Sigmoid colon (tissue), 7 donors: ENCODE results near the gene TTN. TPM values are rescaled to one million over a fixed set of nuclear protein-coding genes. Genes with fewer than 3 reads are reported as not detected.

Source experiments
- DNase-seq: peaks from one replicate; pipeline ENCODE4 v3.0.0-alpha.2; 2019
- H3K27ac ChIP-seq, 4 donors: fragments of 200-600 bp; sonication (generic); one replicate each; pipeline ENCODE4 v1.5.1; 2016 to 2019; ENCODE audit warnings: mild to moderate bottlenecking in 1 of 4
- H3K27me3 ChIP-seq, 3 donors: fragments of 200-600 bp; sonication (generic); one replicate each; pipeline ENCODE4 v1.5.1; 2019; ENCODE audit warnings: mild to moderate bottlenecking in 1 of 3
- H3K36me3 ChIP-seq, 4 donors: fragments of 200-600 bp; sonication (generic); one replicate each; pipeline ENCODE4 v1.5.1; 2016 to 2019
- H3K4me1 ChIP-seq, 4 donors: fragments of 200-600 bp; sonication (generic); one replicate each; pipeline ENCODE4 v1.5.1; 2017 to 2019
- H3K4me3 ChIP-seq, 4 donors: fragments of 200-600 bp; sonication (generic); one replicate each; pipeline ENCODE4 v1.5.1; 2017 to 2019; ENCODE audit warnings: mild to moderate bottlenecking in 2 of 4, moderate library complexity in 1 of 4
- H3K9me3 ChIP-seq, 4 donors: fragments of 200-600 bp in 3 of 4; sonication (generic) in 3 of 4; one replicate each; pipeline versions ENCODE4 v1.5.1 to v1.6.1; 2013 to 2019
- CTCF ChIP-seq, 4 experiments: fragments of 450-650 bp in 3 of 4; fragments of 200-600 bp in 1 of 4; IDR thresholded peaks; one replicate each; pipeline ENCODE4 v1.5.1; 2016 to 2019; ENCODE audit warnings: antibody characterized with exemption in 4 of 4, mild to moderate bottlenecking in 3 of 4, moderate library complexity in 2 of 4
- EP300 ChIP-seq, 4 donors: sonication (generic); formaldehyde crosslinking; IDR thresholded peaks; one replicate each; pipeline ENCODE4 v1.6.1; 2017; ENCODE audit warnings: antibody characterized with exemption in 4 of 4
- POLR2A ChIP-seq, 2 donors: fragments of 450-650 bp; IDR thresholded peaks; one replicate each; pipeline ENCODE4 v1.6.1; 2016; ENCODE audit warnings: antibody characterized with exemption in 2 of 2, mild to moderate bottlenecking in 2 of 2, moderate library complexity in 2 of 2
- POLR2AphosphoS5 ChIP-seq, 4 donors: sonication (generic); formaldehyde crosslinking; IDR thresholded peaks; one replicate each; pipeline ENCODE4 v1.6.1; 2017; ENCODE audit warnings: antibody characterized with exemption in 4 of 4
- WGBS, 2 donors: extraction: QIAGEN DNeasy Blood & Tissue Kit; methylation state at CpG; one replicate each; pipeline ENCODE4 v1.1.7; 2013; 5-methylcytosine and 5-hydroxymethylcytosine counted together
- intact Hi-C: fragments of 100-400 bp; cut with DNase I; formaldehyde crosslinking; loops from one replicate; pipeline ENCODE4 v1.15.1; 2023
- polyA plus RNA-seq, 3 donors: library from polyadenylated mRNA; stranded (reverse); fragments of 200-250 nt; gene quantifications; one replicate each; pipeline ENCODE4 v1.2.3, GENCODE V29; 2013
- total RNA-seq, 4 donors: library from RNA; depleted of rRNA; stranded (reverse); fragments of >200 nt; gene quantifications; one replicate each; pipeline ENCODE4 v1.1.0, GENCODE V29; 2016
- donor health status: healthy with polysubstance abuse.
- donor health status: Bipolar disorder and iron deficiency.
- donor health status: healthy.

TTN gene
- total and polyA plus RNA-seq, 7 donors = under 0.01 to 20.2 (median 6.7) TPM

GRCh38 chr2:178521304-178522150 is 285.7 kb downstream of the TTN start:
- 85 to 86% methylated on average over 11 of the region's 11 CpGs for WGBS, 2 donors
- H3K36me3 ChIP-seq = peaks cover 0 to 24% (median 10%) of the 10 kb centered on the region in 4 donors
- intact Hi-C loops = loop anchor here (2.0 kb wide), 2 partner anchors 41 to 71 kb away; partner anchors contain the start of genes PJVK, PLEKHA3 and PRKRA

GRCh38 chr2:178517496-178517895 is 289.7 kb downstream of the TTN start:
- WGBS, 2 donors = 74 to 83% methylated on average over 1 of the region's 1 CpG
- intact Hi-C loops = no loop called here
- Histone ChIP-seq H3K4me3 (no peak overlapping the region), H3K9me3 (no peaks in the 10 kb centered on the region), H3K27ac (no peak overlapping the region), H3K36me3 (peaks cover 0 to 35% (median 10%) of the 10 kb centered on the region in 4 donors), H3K27me3 (no peaks in the 10 kb centered on the region), H3K4me1 (no peaks in the 10 kb centered on the region)
- DNase-seq = no peak
- TF ChIP-seq POLR2AphosphoS5 (IDR thresholded peaks at IDR 0.05) (no peak), EP300 (IDR thresholded peaks at IDR 0.05) (no peak), CTCF (IDR thresholded peaks at IDR 0.05) (no peak), POLR2A (IDR thresholded peaks at IDR 0.05) (no peak)

More at GRCh38 chr2:178521304-178522150, 285.7 kb downstream of the TTN start:
- peaks cover 0 to 12% (median 3%) of the 10 kb centered on the region in 4 donors for H3K4me1 ChIP-seq
- no peaks in the 10 kb centered on the region for H3K9me3 ChIP-seq
- TF ChIP-seq POLR2A (IDR thresholded peaks at IDR 0.05) (no peak), CTCF (IDR thresholded peaks at IDR 0.05) (no peak), POLR2AphosphoS5 (IDR thresholded peaks at IDR 0.05) (no peak), EP300 (IDR thresholded peaks at IDR 0.05) (no peak)
- DNase-seq = no peak
- H3K27me3 ChIP-seq = no peaks in the 10 kb centered on the region
- no peak overlapping the region for H3K4me3 ChIP-seq
- H3K27ac ChIP-seq = no peak overlapping the region

- peaks cover 0 to 59% (median 10%) of the 10 kb centered on the region in 4 donors for H3K36me3 ChIP-seq
- WGBS, 2 donors = 86 to 88% methylated on average over 2 of the region's 2 CpGs
Observed at GRCh38 chr2:178514664-178515063, 292.6 kb downstream of the TTN start.

GRCh38 chr2:178513876-178514275 is 293.3 kb downstream of the TTN start:
- no peaks in the 10 kb centered on the region for H3K9me3 ChIP-seq
- WGBS, 2 donors = 95 to 98% methylated on average over 4 of the region's 4 CpGs

More at GRCh38 chr2:178514664-178515063, 292.6 kb downstream of the TTN start:
- no peak for DNase-seq
- TF ChIP-seq POLR2A (IDR thresholded peaks at IDR 0.05) (no peak), POLR2AphosphoS5 (IDR thresholded peaks at IDR 0.05) (no peak), CTCF (IDR thresholded peaks at IDR 0.05) (no peak), EP300 (IDR thresholded peaks at IDR 0.05) (no peak)
- Histone ChIP-seq H3K4me3 (no peak overlapping the region), H3K27ac (no peak overlapping the region), H3K4me1 (no peaks in the 10 kb centered on the region), H3K9me3 (no peaks in the 10 kb centered on the region), H3K27me3 (no peaks in the 10 kb centered on the region)
- intact Hi-C loops = no loop called here

More at GRCh38 chr2:178513876-178514275, 293.3 kb downstream of the TTN start:
- no peak for DNase-seq
- no peaks in the 10 kb centered on the region for H3K4me1 ChIP-seq
- H3K27ac ChIP-seq = no peak overlapping the region
- no peak overlapping the region for H3K4me3 ChIP-seq
- H3K27me3 ChIP-seq = no peaks in the 10 kb centered on the region
- peaks cover 0 to 56% (median 10%) of the 10 kb centered on the region in 4 donors for H3K36me3 ChIP-seq
- intact Hi-C loops = no loop called here
- TF ChIP-seq POLR2A (IDR thresholded peaks at IDR 0.05) = no peak
- TF ChIP-seq CTCF (IDR thresholded peaks at IDR 0.05) = no peak
- no peak for TF ChIP-seq POLR2AphosphoS5 (IDR thresholded peaks at IDR 0.05)
- TF ChIP-seq EP300 (IDR thresholded peaks at IDR 0.05) = no peak
